ENCODE results near the gene IMMP1L.

IMMP1L gene

GRCh38 chr11:31421820-31422219, 87.6 kb downstream of the IMMP1L start:
- no peak for TF ChIP-seq CTCF (IDR thresholded peaks at IDR 0.05; ENCODE audit: low read depth, low read length, missing control alignments)
- no peaks in the 10 kb centered on the region for H3K27me3 ChIP-seq (replicated peaks)
- in situ Hi-C loops (cut with HindIII; ENCODE audit: low pct_ligation_motif_present, low sequenced_read_pairs) = no loop called here

GRCh38 chr11:31419669-31420068, 89.8 kb downstream of the IMMP1L start:
- Histone ChIP-seq H3K27me3 (replicated peaks) (no peaks in the 10 kb centered on the region), H3K27ac (no peak overlapping the region), H3K36me3 (replicated peaks) (no peaks in the 10 kb centered on the region), H3K4me3 (ENCODE audit: low read depth, low read length) (no peak overlapping the region)
- no peak for DNase-seq
- in situ Hi-C loops (cut with HindIII; ENCODE audit: low pct_ligation_motif_present, low sequenced_read_pairs) = no loop called here
- TF ChIP-seq CTCF (IDR thresholded peaks at IDR 0.05; ENCODE audit: low read depth, low read length, missing control alignments) = no peak

More at GRCh38 chr11:31421820-31422219, 87.6 kb downstream of the IMMP1L start:
- Histone ChIP-seq H3K27ac (no peak overlapping the region), H3K4me3 (ENCODE audit: low read depth, low read length) (no peak overlapping the region), H3K36me3 (replicated peaks) (no peaks in the 10 kb centered on the region)
- DNase-seq = no peak

- Histone ChIP-seq H3K27me3 (replicated peaks) (no peaks in the 10 kb centered on the region), H3K27ac (no peak overlapping the region), H3K4me3 (ENCODE audit: low read depth, low read length) (no peak overlapping the region), H3K36me3 (replicated peaks) (no peaks in the 10 kb centered on the region)
- TF ChIP-seq CTCF (IDR thresholded peaks at IDR 0.05; ENCODE audit: low read depth, low read length, missing control alignments) = no peak
- no peak for DNase-seq
- in situ Hi-C loops (cut with HindIII; ENCODE audit: low pct_ligation_motif_present, low sequenced_read_pairs) = no loop called here
Measured at GRCh38 chr11:31419138-31419537, 90.3 kb downstream of the IMMP1L start.

GRCh38 chr11:31417816-31418215, 91.6 kb downstream of the IMMP1L start:
- no peak for DNase-seq
- in situ Hi-C loops (cut with HindIII; ENCODE audit: low pct_ligation_motif_present, low sequenced_read_pairs) = no loop called here

GRCh38 chr11:31417357-31417756, 92.1 kb downstream of the IMMP1L start:
- no peak for TF ChIP-seq CTCF (IDR thresholded peaks at IDR 0.05; ENCODE audit: low read depth, low read length, missing control alignments)
- Histone ChIP-seq H3K4me3 (ENCODE audit: low read depth, low read length) (no peak overlapping the region), H3K36me3 (replicated peaks) (no peaks in the 10 kb centered on the region), H3K27me3 (replicated peaks) (no peaks in the 10 kb centered on the region), H3K27ac (no peak overlapping the region)
- in situ Hi-C loops (cut with HindIII; ENCODE audit: low pct_ligation_motif_present, low sequenced_read_pairs) = no loop called here
- no peak for DNase-seq

More at GRCh38 chr11:31417816-31418215, 91.6 kb downstream of the IMMP1L start:
- no peak overlapping the region for H3K27ac ChIP-seq
- TF ChIP-seq CTCF (IDR thresholded peaks at IDR 0.05; ENCODE audit: low read depth, low read length, missing control alignments) = no peak
- H3K36me3 ChIP-seq (replicated peaks) = no peaks in the 10 kb centered on the region
- no peaks in the 10 kb centered on the region for H3K27me3 ChIP-seq (replicated peaks)
- H3K4me3 ChIP-seq (ENCODE audit: low read depth, low read length) = no peak overlapping the region

GRCh38 chr11:31415435-31415834, 94.0 kb downstream of the IMMP1L start:
- no peak for TF ChIP-seq CTCF (IDR thresholded peaks at IDR 0.05; ENCODE audit: low read depth, low read length, missing control alignments)
- Histone ChIP-seq H3K27me3 (replicated peaks) (no peaks in the 10 kb centered on the region), H3K36me3 (replicated peaks) (no peaks in the 10 kb centered on the region), H3K27ac (no peak overlapping the region), H3K4me3 (ENCODE audit: low read depth, low read length) (no peak overlapping the region)
- in situ Hi-C loops (cut with HindIII; ENCODE audit: low pct_ligation_motif_present, low sequenced_read_pairs) = no loop called here
- no peak for DNase-seq

Measured in brain microvascular endothelial cell (primary cell).